Calu3 (cell line): ENCODE measurements around the gene TRERF1. TPM values are rescaled to one million over a fixed set of nuclear protein-coding genes. Genes with fewer than 3 reads are reported as not detected.
A peak's percentile ranks its signal among the peaks of the same experiment; 100 is the strongest.

Source experiments
- BruUV-seq: library from RNA; stranded (reverse); fragments of 400-500 nt; replicated peaks from 2 replicates; lab custom pipeline; 2021; lab: Mats Ljungman, UMichigan
- CTCF ChIA-PET: fragments of 300-600 bp; sonication (Branson Sonifier 250); formaldehyde crosslinking; loops from one replicate; lab custom pipeline; 2022; ENCODE audit warnings: antibody characterized with exemption; lab: Charles Lee
- DNase-seq: peaks from one replicate; pipeline ENCODE4 v3.0.0; 2022
- H3K27ac Mint-ChIP-seq: one replicate; pipeline ENCODE4 v1.8.0; 2022; ENCODE audit warnings: mixed read lengths; ENCODE audit not compliant: unreplicated experiment
- H3K27me3 Mint-ChIP-seq: one replicate; pipeline ENCODE4 v1.8.0; 2022; ENCODE audit warnings: mixed read lengths; ENCODE audit not compliant: unreplicated experiment
- H3K36me3 Mint-ChIP-seq: one replicate; pipeline ENCODE4 v1.8.0; 2022; ENCODE audit warnings: mild to moderate bottlenecking, moderate library complexity, mixed read lengths; ENCODE audit not compliant: insufficient read depth, unreplicated experiment
- H3K4me1 Mint-ChIP-seq: one replicate; pipeline ENCODE4 v1.8.0; 2022; ENCODE audit warnings: mild to moderate bottlenecking, low read depth, mixed read lengths; ENCODE audit not compliant: unreplicated experiment
- H3K4me3 Mint-ChIP-seq: one replicate; pipeline ENCODE4 v1.8.0; 2022; ENCODE audit warnings: mild to moderate bottlenecking, low read depth, moderate library complexity, mixed read lengths; ENCODE audit not compliant: unreplicated experiment
- H3K9me3 Mint-ChIP-seq: one replicate; pipeline ENCODE4 v1.8.0; 2022; ENCODE audit warnings: low read depth, mixed read lengths; ENCODE audit not compliant: unreplicated experiment
- intact Hi-C: fragments of 100-400 bp; cut with micrococcal nuclease; formaldehyde crosslinking; loops from one replicate; pipeline ENCODE4 v1.10.0; 2022; ENCODE audit not compliant: unreplicated experiment
- total RNA-seq: library from RNA; stranded (reverse); gene quantifications from 2 replicates; pipeline ENCODE4 v1.2.3, GENCODE V29; 2022
- TF ChIP-seq, protein P1 (sequence below): fragments of 200-600 bp; IDR thresholded peaks from one replicate; pipeline ENCODE4 v1.8.0; 2022; ENCODE audit warnings: antibody characterized with exemption; ENCODE audit not compliant: unreplicated experiment

The TRERF1 gene
- total RNA-seq, 1 experiment from 2014 or later, result 1.4 TPM

DNA sequence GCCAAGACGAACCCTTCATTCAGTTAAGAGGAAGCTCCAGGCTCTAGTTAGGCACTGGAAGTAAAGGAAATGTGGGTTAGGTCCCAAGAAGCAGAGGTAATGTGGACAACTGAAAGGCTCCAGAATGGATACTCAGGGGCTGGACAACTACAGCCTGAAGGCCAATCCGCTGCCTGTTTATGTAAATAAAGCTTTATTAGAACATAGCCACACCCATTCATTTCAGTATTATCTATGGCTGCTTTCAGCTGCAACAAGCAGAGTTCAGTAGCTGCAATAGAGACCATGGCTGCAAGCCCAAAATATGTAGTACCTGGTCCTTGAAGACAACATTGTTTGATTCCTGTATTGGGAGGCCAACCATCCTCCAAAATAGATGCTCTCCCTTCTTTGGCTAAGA lies 133.2 kb downstream of the TRERF1 start:
- Mint-ChIP-seq H3K27me3 (no peaks in the 10 kb centered on the region), H3K9me3 (peaks cover 4% of the 10 kb centered on the region), H3K27ac (no peak overlapping the region), H3K4me1 (peaks cover 48% of the 10 kb centered on the region), H3K36me3 (peaks cover 23% of the 10 kb centered on the region), H3K4me3 (no peak overlapping the region)
- TF ChIP-seq, protein P1, sequence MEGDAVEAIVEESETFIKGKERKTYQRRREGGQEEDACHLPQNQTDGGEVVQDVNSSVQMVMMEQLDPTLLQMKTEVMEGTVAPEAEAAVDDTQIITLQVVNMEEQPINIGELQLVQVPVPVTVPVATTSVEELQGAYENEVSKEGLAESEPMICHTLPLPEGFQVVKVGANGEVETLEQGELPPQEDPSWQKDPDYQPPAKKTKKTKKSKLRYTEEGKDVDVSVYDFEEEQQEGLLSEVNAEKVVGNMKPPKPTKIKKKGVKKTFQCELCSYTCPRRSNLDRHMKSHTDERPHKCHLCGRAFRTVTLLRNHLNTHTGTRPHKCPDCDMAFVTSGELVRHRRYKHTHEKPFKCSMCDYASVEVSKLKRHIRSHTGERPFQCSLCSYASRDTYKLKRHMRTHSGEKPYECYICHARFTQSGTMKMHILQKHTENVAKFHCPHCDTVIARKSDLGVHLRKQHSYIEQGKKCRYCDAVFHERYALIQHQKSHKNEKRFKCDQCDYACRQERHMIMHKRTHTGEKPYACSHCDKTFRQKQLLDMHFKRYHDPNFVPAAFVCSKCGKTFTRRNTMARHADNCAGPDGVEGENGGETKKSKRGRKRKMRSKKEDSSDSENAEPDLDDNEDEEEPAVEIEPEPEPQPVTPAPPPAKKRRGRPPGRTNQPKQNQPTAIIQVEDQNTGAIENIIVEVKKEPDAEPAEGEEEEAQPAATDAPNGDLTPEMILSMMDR, result no peak
- DNase-seq, result no peak
- intact Hi-C loops, result no loop called here
- CTCF ChIA-PET, result no interaction called here
- no TSS peak for BruUV-seq

GRCh38 chr6:42316981-42317380 lies 134.7 kb downstream of the TRERF1 start:
- intact Hi-C loops, result no loop called here
- CTCF ChIA-PET, result interaction anchor here (0.6 to 2.0 kb wide), 5 partner anchors 16 to 230 kb away, joined by 5 to 7 read pairs (median 6); no protein-coding TSS in a partner anchor

DNA sequence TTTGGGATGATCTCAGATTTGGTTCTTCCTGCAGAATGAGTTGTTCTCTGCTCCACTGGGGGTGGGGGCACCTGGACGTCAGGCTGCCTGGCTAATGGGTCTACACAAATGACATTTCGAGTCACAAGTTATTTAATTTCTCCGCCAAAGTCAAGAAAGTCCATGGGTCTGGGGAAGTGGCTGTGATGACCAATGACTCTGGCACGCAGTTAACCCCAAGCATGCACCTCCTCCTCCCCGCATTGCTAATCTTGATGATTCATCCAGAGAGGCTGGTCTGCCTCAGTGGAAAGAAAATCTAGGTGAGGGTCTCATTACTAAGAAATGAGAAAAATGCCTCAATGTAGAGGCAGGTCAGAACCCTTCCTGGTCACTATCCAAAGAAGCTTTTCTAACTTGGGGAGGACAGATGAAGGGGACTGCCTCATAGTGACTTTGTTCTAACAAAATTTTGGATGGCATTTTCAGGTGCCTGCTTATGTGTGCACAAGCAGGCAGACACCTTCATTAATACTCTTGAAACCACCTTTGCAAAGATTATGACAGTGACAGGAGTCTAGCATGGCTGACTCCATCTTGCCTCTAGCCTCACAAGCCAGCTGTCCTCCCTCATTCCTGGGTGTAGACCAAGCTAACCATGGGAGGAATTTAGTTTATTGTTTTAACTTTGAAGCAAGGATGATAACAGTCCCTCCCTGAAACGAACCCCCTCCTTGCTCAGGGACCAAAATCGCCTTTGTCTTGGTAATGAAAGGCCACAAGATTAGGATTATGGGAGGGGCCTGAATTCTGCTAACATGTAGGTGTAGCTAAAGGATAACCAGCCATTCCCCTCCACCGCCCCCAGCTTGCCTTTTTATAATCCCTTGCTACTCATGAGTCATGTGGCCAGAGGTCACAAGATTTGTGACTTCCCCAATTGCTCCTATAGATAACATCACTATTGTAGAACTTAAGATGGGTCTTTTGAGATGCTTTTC lies 135.4 kb downstream of the TRERF1 start:
- TF ChIP-seq, protein P1, result no peak
- peaks cover 59% of the 10 kb centered on the region for H3K4me1 Mint-ChIP-seq
- peak; percentile 91 for DNase-seq
- peaks cover 4% of the 10 kb centered on the region for H3K9me3 Mint-ChIP-seq
- no peaks in the 10 kb centered on the region for H3K27me3 Mint-ChIP-seq
- peak overlapping the region; percentile 68 for H3K27ac Mint-ChIP-seq
- no TSS peak for BruUV-seq
- H3K4me3 Mint-ChIP-seq, result peak overlapping the region; percentile 12
- H3K36me3 Mint-ChIP-seq, result peaks cover 23% of the 10 kb centered on the region
- CTCF ChIA-PET, result interaction anchor here (0.6 to 2.0 kb wide), 7 partner anchors 15 to 231 kb away, joined by 3 to 7 read pairs (median 5); no protein-coding TSS in a partner anchor
- intact Hi-C loops, result no loop called here

More at GRCh38 chr6:42316981-42317380, 134.7 kb downstream of the TRERF1 start:
- no peaks in the 10 kb centered on the region for H3K27me3 Mint-ChIP-seq
- peak overlapping the region; percentile 12 for H3K4me3 Mint-ChIP-seq
- peak overlapping the region; percentile 68 for H3K27ac Mint-ChIP-seq
- H3K4me1 Mint-ChIP-seq, result peaks cover 57% of the 10 kb centered on the region
- H3K36me3 Mint-ChIP-seq, result peaks cover 23% of the 10 kb centered on the region
- BruUV-seq, result no TSS peak
- no peak for DNase-seq
- TF ChIP-seq, protein P1, result no peak
- H3K9me3 Mint-ChIP-seq, result peaks cover 4% of the 10 kb centered on the region

GRCh38 chr6:42315259-42315990 lies 136.3 kb downstream of the TRERF1 start:
- no peak for DNase-seq
- H3K4me3 Mint-ChIP-seq, result peak overlapping the region; percentile 12
- BruUV-seq, result no TSS peak
- no peaks in the 10 kb centered on the region for H3K9me3 Mint-ChIP-seq
- CTCF ChIA-PET, result interaction anchor here (0.7 to 2.0 kb wide), 6 partner anchors 11 to 218 kb away, joined by 3 to 6 read pairs (median 4); no protein-coding TSS in a partner anchor
- TF ChIP-seq, protein P1, result no peak
- peaks cover 23% of the 10 kb centered on the region for H3K36me3 Mint-ChIP-seq
- no peaks in the 10 kb centered on the region for H3K27me3 Mint-ChIP-seq
- intact Hi-C loops, result no loop called here
- H3K4me1 Mint-ChIP-seq, result peaks cover 67% of the 10 kb centered on the region
- peak overlapping the region; percentile 68 for H3K27ac Mint-ChIP-seq
